HPDE6-E6E7 (cell line): Measurements from ENCODE around the gene SPATA31E1.
"Not testable (repeated sequence)": the region's sequence is repeated elsewhere in the genome, so short reads cannot be mapped to it uniquely, and the experiment has no call there.

Source experiments
- DNase-seq: peaks from one replicate; pipeline ENCODE4 v3.0.0; 2011; ENCODE audit warnings: missing footprints; ENCODE audit errors: extremely low spot score

The SPATA31E1 gene

GRCh38 chr9:87882627-87883026, at the start of gene SPATA31E1:
TSS of gene SPATA31E1 (plus strand) at chr9:87882877. CDS start at chr9:87882892, 15 bp downstream.
- DNase-seq: no peak

GRCh38 chr9:87834357-87834756, 48.3 kb upstream of the SPATA31E1 start:
- no peak for DNase-seq

GRCh38 chr9:87836536-87836935, 46.1 kb upstream of the SPATA31E1 start:
- DNase-seq: no peak

- no peak for DNase-seq
Measured at GRCh38 chr9:87836951-87837705, 45.5 kb upstream of the SPATA31E1 start.

GRCh38 chr9:87840134-87840533, 42.5 kb upstream of the SPATA31E1 start:
- DNase-seq: no peak

GRCh38 chr9:87842878-87843585, 39.6 kb upstream of the SPATA31E1 start:
- no peak for DNase-seq

- no peak for DNase-seq
Measured at GRCh38 chr9:87844506-87844905, 38.2 kb upstream of the SPATA31E1 start.

GRCh38 chr9:87847817-87848216, 34.9 kb upstream of the SPATA31E1 start:
- not testable (repeated sequence) for DNase-seq

GRCh38 chr9:87849144-87849758, 33.4 kb upstream of the SPATA31E1 start:
- DNase-seq: no peak

GRCh38 chr9:87850391-87850790, 32.3 kb upstream of the SPATA31E1 start:
- DNase-seq: no peak

GRCh38 chr9:87851186-87851585, 31.5 kb upstream of the SPATA31E1 start:
- not testable (repeated sequence) for DNase-seq

- no peak for DNase-seq
Measured at GRCh38 chr9:87853302-87853701, 29.4 kb upstream of the SPATA31E1 start.

GRCh38 chr9:87853876-87854579, 28.6 kb upstream of the SPATA31E1 start:
- DNase-seq: no peak

- no peak for DNase-seq
Measured at GRCh38 chr9:87854580-87854955, 28.1 kb upstream of the SPATA31E1 start.

- no peak for DNase-seq
Measured at GRCh38 chr9:87855061-87855460, 27.6 kb upstream of the SPATA31E1 start.

GRCh38 chr9:87857141-87857947, 25.3 kb upstream of the SPATA31E1 start:
- DNase-seq: no peak

- DNase-seq: no peak
Measured at GRCh38 chr9:87857948-87858335, 24.7 kb upstream of the SPATA31E1 start.

GRCh38 chr9:87859137-87859536, 23.5 kb upstream of the SPATA31E1 start:
- DNase-seq: no peak

- DNase-seq: no peak
Measured at GRCh38 chr9:87859786-87860185, 22.9 kb upstream of the SPATA31E1 start.

GRCh38 chr9:87861332-87861731, 21.3 kb upstream of the SPATA31E1 start:
- DNase-seq: no peak

GRCh38 chr9:87862536-87863268, 20.0 kb upstream of the SPATA31E1 start:
- DNase-seq: peak; percentile 45
